Smooth muscle cell (in vitro differentiated cells): ENCODE data around the gene PDZD2. TPM values are rescaled to one million over a fixed set of nuclear protein-coding genes. Genes with fewer than 3 reads are reported as not detected.

Experiments used
- DNase-seq: peaks from one replicate; lab custom pipeline; 2025; ENCODE audit not compliant: unreplicated experiment; lab: John Stamatoyannopoulos, UW
- H2AFZ ChIP-seq: fragments of 200-600 bp; sonication (generic); 2 replicates; pipeline ENCODE4 v1.6.0; 2016; ENCODE audit warnings: antibody characterized with exemption, low read depth, mild to moderate bottlenecking
- H3F3A ChIP-seq: fragments of 200-600 bp; sonication (generic); 2 replicates; pipeline ENCODE4 v1.6.0; 2017; ENCODE audit warnings: antibody characterized with exemption, low read depth
- H3K27ac ChIP-seq: fragments of 200-600 bp; sonication (generic); 2 replicates; pipeline ENCODE4 v1.5.1; 2016; ENCODE audit warnings: low read depth, mild to moderate bottlenecking
- H3K27me3 ChIP-seq: fragments of 200-600 bp; sonication (generic); 2 replicates; pipeline ENCODE4 v1.6.1; 2016; ENCODE audit warnings: low read depth, mild to moderate bottlenecking
- H3K36me3 ChIP-seq: fragments of 200-600 bp; sonication (generic); 2 replicates; pipeline ENCODE4 v1.5.1; 2016; ENCODE audit warnings: low read depth
- H3K4me1 ChIP-seq: fragments of 200-600 bp; sonication (generic); 2 replicates; pipeline ENCODE4 v1.5.1; 2016; ENCODE audit warnings: low read depth
- H3K4me2 ChIP-seq: fragments of 200-600 bp; sonication (generic); 2 replicates; pipeline ENCODE4 v1.6.0; 2016; ENCODE audit warnings: mild to moderate bottlenecking
- H3K4me3 ChIP-seq: fragments of 200-600 bp; sonication (generic); 2 replicates; pipeline ENCODE4 v1.5.1; 2016; ENCODE audit warnings: mild to moderate bottlenecking
- H3K79me2 ChIP-seq: fragments of 200-600 bp; sonication (generic); 2 replicates; pipeline ENCODE4 v1.6.0; 2016; ENCODE audit warnings: low read depth, mild to moderate bottlenecking
- H3K9ac ChIP-seq: fragments of 200-600 bp; sonication (generic); 2 replicates; pipeline ENCODE4 v1.6.0; 2016; ENCODE audit warnings: low read depth
- H3K9me3 ChIP-seq: fragments of 200-600 bp; sonication (generic); replicated peaks from 2 replicates; pipeline ENCODE4 v1.5.1; 2016; ENCODE audit warnings: low read depth
- H4K20me1 ChIP-seq: fragments of 200-600 bp; sonication (generic); 2 replicates; pipeline ENCODE4 v1.6.0; 2016; ENCODE audit warnings: low read depth
- CTCF ChIP-seq: fragments of 200-600 bp; sonication (generic); IDR thresholded peaks from 2 replicates; pipeline ENCODE4 v1.5.1; 2017; ENCODE audit warnings: borderline replicate concordance, mild to moderate bottlenecking, antibody characterized with exemption; ENCODE audit not compliant: insufficient read depth, poor library complexity, severe bottlenecking
- WGBS: methylation state at CpG from one replicate; pipeline ENCODE4 v1.1.7; 2016; ENCODE audit warnings: low lambda C conversion rate; 5-methylcytosine and 5-hydroxymethylcytosine counted together
- polyA plus RNA-seq: library from polyadenylated mRNA; unstranded; fragments of >200 nt; fragmentation: Nextera tagmentation; extraction: Ambion mirVana; gene quantifications from 2 replicates; pipeline ENCODE4 v1.2.1, GENCODE V29; 2016
- total RNA-seq: library from RNA; depleted of rRNA; stranded (reverse); fragments of >200 nt; gene quantifications from 2 replicates; pipeline ENCODE4 v1.2.3, GENCODE V29; 2014

Gene PDZD2
- total and polyA plus RNA-seq, 2 experiments from 2014 or later = 3.2 to 4.1 TPM

GRCh38 chr5:31900296-31900865 lies 261.4 kb downstream of the PDZD2 start:
- Histone ChIP-seq H3K4me2 (no peak overlapping the region), H3K79me2 (no peaks in the 10 kb centered on the region), H3K36me3 (no peaks in the 10 kb centered on the region), H3K27ac (no peak overlapping the region), H3K4me3 (no peak overlapping the region), H4K20me1 (no peaks in the 10 kb centered on the region), H3K9ac (no peak overlapping the region), H3F3A (no peaks in the 10 kb centered on the region), H3K27me3 (no peaks in the 10 kb centered on the region), H2AFZ (no peak overlapping the region), H3K4me1 (no peaks in the 10 kb centered on the region), H3K9me3 (no peaks in the 10 kb centered on the region)
- TF ChIP-seq CTCF = no peak
- no peak for DNase-seq
- WGBS = 49% methylated on average over 5 of the region's 5 CpGs

- H4K20me1 ChIP-seq = no peaks in the 10 kb centered on the region
Measured at GRCh38 chr5:31901807-31902530, 263.0 kb downstream of the PDZD2 start.

GRCh38 chr5:31908396-31908795 lies 269.5 kb downstream of the PDZD2 start:
- Histone ChIP-seq H4K20me1 (no peaks in the 10 kb centered on the region), H3K9ac (no peak overlapping the region), H3K9me3 (no peaks in the 10 kb centered on the region), H3K36me3 (no peaks in the 10 kb centered on the region), H2AFZ (no peak overlapping the region), H3K4me1 (no peaks in the 10 kb centered on the region), H3K27me3 (no peaks in the 10 kb centered on the region), H3K4me2 (no peak overlapping the region), H3F3A (no peaks in the 10 kb centered on the region), H3K79me2 (no peaks in the 10 kb centered on the region), H3K4me3 (no peak overlapping the region), H3K27ac (no peak overlapping the region)
- WGBS = 87% methylated on average over 14 of the region's 14 CpGs
- no peak for DNase-seq
- no peak for TF ChIP-seq CTCF

More at GRCh38 chr5:31901807-31902530, 263.0 kb downstream of the PDZD2 start:
- no peaks in the 10 kb centered on the region for H3K79me2 ChIP-seq
- TF ChIP-seq CTCF = no peak
- no peak for DNase-seq
- H2AFZ ChIP-seq = no peak overlapping the region
- H3K4me1 ChIP-seq = no peaks in the 10 kb centered on the region
- H3K27me3 ChIP-seq = no peaks in the 10 kb centered on the region
- H3K27ac ChIP-seq = no peak overlapping the region
- H3K9ac ChIP-seq = no peak overlapping the region
- no peak overlapping the region for H3K4me2 ChIP-seq
- no peak overlapping the region for H3K4me3 ChIP-seq
- no peaks in the 10 kb centered on the region for H3K9me3 ChIP-seq
- WGBS = 71% methylated on average over 8 of the region's 8 CpGs
- no peaks in the 10 kb centered on the region for H3F3A ChIP-seq
- no peaks in the 10 kb centered on the region for H3K36me3 ChIP-seq
